Panc1 (cell line): Measurements from ENCODE around the gene SCUBE2.

Experiments used
- CTCF ChIP-seq: fragments of 450-650 bp; IDR thresholded peaks from 2 replicates; pipeline ENCODE4 v1.5.1; 2017; ENCODE audit warnings: mild to moderate bottlenecking
- REST ChIP-seq, 2 experiments: IDR thresholded peaks; 2 replicates each; pipeline ENCODE4 v1.6.1; 2011 to 2012; ENCODE audit warnings: low read depth in 2 of 2, control low read depth in 1 of 2, low read length in 1 of 2, mild to moderate bottlenecking in 1 of 2, moderate library complexity in 1 of 2; ENCODE audit not compliant: insufficient read depth in 1 of 2
- SIN3A ChIP-seq: IDR thresholded peaks from 2 replicates; pipeline ENCODE4 v1.6.1; 2012; ENCODE audit warnings: low read depth, mild to moderate bottlenecking, low read length, moderate library complexity, borderline replicate concordance; ENCODE audit not compliant: insufficient read depth

GRCh38 chr11:9038541-9038940 lies 52.9 kb downstream of the SCUBE2 start:
- TF ChIP-seq CTCF (no peak), SIN3A (no peak), REST (IDR thresholded peaks at IDR 0.05; ENCODE audit: insufficient read depth in 1 of 2, low read depth in 2 of 2, low read length in 1 of 2) (no peak)
